GM23338 (cell line): Measurements from ENCODE around the gene PRPF40B. TPM values are rescaled to one million over a fixed set of nuclear protein-coding genes. Genes with fewer than 3 reads are reported as not detected.

Source experiments
- EZH2phosphoT487 ChIP-seq: fragments of 200-600 bp; sonication (generic); IDR thresholded peaks from one replicate; pipeline ENCODE4 v1.8.1; 2018; ENCODE audit warnings: antibody characterized with exemption; ENCODE audit not compliant: unreplicated experiment
- JUNB ChIP-seq: IDR thresholded peaks from one replicate; pipeline ENCODE4 v1.6.1; 2016; ENCODE audit warnings: antibody characterized with exemption; ENCODE audit not compliant: unreplicated experiment
- NANOG ChIP-seq: IDR thresholded peaks from 2 replicates; pipeline ENCODE4 v1.6.1; 2016; ENCODE audit warnings: antibody characterized with exemption, borderline replicate concordance
- POLR2AphosphoS5 ChIP-seq: IDR thresholded peaks from 2 replicates; pipeline ENCODE4 v1.6.1; 2016; ENCODE audit warnings: antibody characterized with exemption, low read depth
- STAT1 ChIP-seq: IDR thresholded peaks from one replicate; pipeline ENCODE4 v1.6.1; 2016; ENCODE audit warnings: antibody characterized with exemption; ENCODE audit not compliant: unreplicated experiment
- ZNF114 ChIP-seq: fragments of 250-450 bp; sonication (Bioruptor Pico); IDR thresholded peaks from 2 replicates; pipeline ENCODE4 v1.5.0; 2020; ENCODE audit warnings: mild to moderate bottlenecking, moderate library complexity
- polyA plus RNA-seq: library from polyadenylated mRNA; unstranded; fragments of >200 nt; fragmentation: Nextera tagmentation; extraction: Ambion mirVana; gene quantifications from 2 replicates; pipeline ENCODE4 v1.2.1, GENCODE V29; 2016
- total RNA-seq: library from RNA; depleted of rRNA; stranded (reverse); fragments of >200 nt; shearing (Covaris generic); gene quantifications from 2 replicates; pipeline ENCODE4 v1.2.3, GENCODE V29; 2014
- TF ChIP-seq, protein P1 (sequence below): fragments of 250-450 bp; sonication (Bioruptor Pico); IDR thresholded peaks from 2 replicates; pipeline ENCODE4 v1.5.0; 2020; ENCODE audit warnings: mild to moderate bottlenecking, moderate library complexity
- TF ChIP-seq, protein P2 (sequence below): IDR thresholded peaks from one replicate; pipeline ENCODE4 v1.6.1; 2018; ENCODE audit warnings: antibody characterized with exemption; ENCODE audit not compliant: unreplicated experiment
- TF ChIP-seq, protein P3 (sequence below), 2 experiments: fragments of 200-600 bp in 1 of 2; sonication (generic) in 1 of 2; conservative IDR thresholded peaks; 2 replicates each; pipeline versions ENCODE4 v1.5.1 to v1.6.1; 2016 to 2017; ENCODE audit warnings: antibody characterized with exemption in 2 of 2, low read depth in 2 of 2, mild to moderate bottlenecking in 2 of 2, moderate library complexity in 1 of 2
- TF ChIP-seq, protein P4 (sequence below): IDR thresholded peaks from 2 replicates; pipeline ENCODE4 v1.6.1; 2016; ENCODE audit warnings: antibody characterized with exemption

The PRPF40B gene
- total and polyA plus RNA-seq, 2 experiments from 2014 or later = 17.9 to 19.0 TPM

DNA sequence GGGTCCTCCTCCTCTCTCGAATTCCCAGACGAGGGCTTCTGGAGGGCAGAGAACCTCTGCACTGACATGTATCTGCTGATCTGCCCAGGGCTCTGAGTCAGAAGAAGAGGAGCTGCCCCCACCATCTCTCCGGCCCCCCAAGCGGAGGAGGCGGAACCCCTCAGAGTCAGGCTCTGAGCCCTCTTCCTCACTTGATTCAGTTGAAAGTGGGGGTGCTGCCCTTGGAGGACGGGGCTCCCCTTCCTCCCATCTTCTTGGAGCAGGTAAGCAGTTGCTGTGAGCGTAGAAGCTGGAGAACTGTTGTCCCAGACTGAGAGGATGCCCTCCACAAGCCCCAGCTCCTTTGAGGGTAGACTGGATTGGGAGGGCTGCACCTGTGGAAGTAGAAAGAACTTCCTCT lies 19.8 kb downstream of the PRPF40B start (continued):
- TF ChIP-seq, protein P1, sequence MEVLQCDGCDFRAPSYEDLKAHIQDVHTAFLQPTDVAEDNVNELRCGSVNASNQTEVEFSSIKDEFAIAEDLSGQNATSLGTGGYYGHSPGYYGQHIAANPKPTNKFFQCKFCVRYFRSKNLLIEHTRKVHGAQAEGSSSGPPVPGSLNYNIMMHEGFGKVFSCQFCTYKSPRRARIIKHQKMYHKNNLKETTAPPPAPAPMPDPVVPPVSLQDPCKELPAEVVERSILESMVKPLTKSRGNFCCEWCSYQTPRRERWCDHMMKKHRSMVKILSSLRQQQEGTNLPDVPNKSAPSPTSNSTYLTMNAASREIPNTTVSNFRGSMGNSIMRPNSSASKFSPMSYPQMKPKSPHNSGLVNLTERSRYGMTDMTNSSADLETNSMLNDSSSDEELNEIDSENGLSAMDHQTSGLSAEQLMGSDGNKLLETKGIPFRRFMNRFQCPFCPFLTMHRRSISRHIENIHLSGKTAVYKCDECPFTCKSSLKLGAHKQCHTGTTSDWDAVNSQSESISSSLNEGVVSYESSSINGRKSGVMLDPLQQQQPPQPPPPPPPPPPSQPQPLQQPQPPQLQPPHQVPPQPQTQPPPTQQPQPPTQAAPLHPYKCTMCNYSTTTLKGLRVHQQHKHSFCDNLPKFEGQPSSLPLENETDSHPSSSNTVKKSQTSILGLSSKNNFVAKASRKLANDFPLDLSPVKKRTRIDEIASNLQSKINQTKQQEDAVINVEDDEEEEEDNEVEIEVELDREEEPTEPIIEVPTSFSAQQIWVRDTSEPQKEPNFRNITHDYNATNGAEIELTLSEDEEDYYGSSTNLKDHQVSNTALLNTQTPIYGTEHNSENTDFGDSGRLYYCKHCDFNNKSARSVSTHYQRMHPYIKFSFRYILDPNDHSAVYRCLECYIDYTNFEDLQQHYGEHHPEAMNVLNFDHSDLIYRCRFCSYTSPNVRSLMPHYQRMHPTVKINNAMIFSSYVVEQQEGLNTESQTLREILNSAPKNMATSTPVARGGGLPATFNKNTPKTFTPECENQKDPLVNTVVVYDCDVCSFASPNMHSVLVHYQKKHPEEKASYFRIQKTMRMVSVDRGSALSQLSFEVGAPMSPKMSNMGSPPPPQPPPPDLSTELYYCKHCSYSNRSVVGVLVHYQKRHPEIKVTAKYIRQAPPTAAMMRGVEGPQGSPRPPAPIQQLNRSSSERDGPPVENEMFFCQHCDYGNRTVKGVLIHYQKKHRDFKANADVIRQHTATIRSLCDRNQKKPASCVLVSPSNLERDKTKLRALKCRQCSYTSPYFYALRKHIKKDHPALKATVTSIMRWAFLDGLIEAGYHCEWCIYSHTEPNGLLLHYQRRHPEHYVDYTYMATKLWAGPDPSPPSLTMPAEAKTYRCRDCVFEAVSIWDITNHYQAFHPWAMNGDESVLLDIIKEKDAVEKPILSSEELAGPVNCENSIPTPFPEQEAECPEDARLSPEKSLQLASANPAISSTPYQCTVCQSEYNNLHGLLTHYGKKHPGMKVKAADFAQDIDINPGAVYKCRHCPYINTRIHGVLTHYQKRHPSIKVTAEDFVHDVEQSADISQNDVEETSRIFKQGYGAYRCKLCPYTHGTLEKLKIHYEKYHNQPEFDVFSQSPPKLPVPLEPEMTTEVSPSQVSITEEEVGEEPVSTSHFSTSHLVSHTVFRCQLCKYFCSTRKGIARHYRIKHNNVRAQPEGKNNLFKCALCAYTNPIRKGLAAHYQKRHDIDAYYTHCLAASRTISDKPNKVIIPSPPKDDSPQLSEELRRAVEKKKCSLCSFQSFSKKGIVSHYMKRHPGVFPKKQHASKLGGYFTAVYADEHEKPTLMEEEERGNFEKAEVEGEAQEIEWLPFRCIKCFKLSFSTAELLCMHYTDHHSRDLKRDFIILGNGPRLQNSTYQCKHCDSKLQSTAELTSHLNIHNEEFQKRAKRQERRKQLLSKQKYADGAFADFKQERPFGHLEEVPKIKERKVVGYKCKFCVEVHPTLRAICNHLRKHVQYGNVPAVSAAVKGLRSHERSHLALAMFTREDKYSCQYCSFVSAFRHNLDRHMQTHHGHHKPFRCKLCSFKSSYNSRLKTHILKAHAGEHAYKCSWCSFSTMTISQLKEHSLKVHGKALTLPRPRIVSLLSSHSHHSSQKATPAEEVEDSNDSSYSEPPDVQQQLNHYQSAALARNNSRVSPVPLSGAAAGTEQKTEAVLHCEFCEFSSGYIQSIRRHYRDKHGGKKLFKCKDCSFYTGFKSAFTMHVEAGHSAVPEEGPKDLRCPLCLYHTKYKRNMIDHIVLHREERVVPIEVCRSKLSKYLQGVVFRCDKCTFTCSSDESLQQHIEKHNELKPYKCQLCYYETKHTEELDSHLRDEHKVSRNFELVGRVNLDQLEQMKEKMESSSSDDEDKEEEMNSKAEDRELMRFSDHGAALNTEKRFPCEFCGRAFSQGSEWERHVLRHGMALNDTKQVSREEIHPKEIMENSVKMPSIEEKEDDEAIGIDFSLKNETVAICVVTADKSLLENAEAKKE (CRISPR knock-in tag) = no peak
- TF ChIP-seq, protein P2, sequence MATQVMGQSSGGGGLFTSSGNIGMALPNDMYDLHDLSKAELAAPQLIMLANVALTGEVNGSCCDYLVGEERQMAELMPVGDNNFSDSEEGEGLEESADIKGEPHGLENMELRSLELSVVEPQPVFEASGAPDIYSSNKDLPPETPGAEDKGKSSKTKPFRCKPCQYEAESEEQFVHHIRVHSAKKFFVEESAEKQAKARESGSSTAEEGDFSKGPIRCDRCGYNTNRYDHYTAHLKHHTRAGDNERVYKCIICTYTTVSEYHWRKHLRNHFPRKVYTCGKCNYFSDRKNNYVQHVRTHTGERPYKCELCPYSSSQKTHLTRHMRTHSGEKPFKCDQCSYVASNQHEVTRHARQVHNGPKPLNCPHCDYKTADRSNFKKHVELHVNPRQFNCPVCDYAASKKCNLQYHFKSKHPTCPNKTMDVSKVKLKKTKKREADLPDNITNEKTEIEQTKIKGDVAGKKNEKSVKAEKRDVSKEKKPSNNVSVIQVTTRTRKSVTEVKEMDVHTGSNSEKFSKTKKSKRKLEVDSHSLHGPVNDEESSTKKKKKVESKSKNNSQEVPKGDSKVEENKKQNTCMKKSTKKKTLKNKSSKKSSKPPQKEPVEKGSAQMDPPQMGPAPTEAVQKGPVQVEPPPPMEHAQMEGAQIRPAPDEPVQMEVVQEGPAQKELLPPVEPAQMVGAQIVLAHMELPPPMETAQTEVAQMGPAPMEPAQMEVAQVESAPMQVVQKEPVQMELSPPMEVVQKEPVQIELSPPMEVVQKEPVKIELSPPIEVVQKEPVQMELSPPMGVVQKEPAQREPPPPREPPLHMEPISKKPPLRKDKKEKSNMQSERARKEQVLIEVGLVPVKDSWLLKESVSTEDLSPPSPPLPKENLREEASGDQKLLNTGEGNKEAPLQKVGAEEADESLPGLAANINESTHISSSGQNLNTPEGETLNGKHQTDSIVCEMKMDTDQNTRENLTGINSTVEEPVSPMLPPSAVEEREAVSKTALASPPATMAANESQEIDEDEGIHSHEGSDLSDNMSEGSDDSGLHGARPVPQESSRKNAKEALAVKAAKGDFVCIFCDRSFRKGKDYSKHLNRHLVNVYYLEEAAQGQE = no peak
- no peak for TF ChIP-seq NANOG
- no peak for TF ChIP-seq ZNF114 (CRISPR knock-in tag)
- TF ChIP-seq STAT1 = no peak
- no peak for TF ChIP-seq POLR2AphosphoS5
- no peak for TF ChIP-seq EZH2phosphoT487
- TF ChIP-seq JUNB = no peak
- TF ChIP-seq, protein P3, sequence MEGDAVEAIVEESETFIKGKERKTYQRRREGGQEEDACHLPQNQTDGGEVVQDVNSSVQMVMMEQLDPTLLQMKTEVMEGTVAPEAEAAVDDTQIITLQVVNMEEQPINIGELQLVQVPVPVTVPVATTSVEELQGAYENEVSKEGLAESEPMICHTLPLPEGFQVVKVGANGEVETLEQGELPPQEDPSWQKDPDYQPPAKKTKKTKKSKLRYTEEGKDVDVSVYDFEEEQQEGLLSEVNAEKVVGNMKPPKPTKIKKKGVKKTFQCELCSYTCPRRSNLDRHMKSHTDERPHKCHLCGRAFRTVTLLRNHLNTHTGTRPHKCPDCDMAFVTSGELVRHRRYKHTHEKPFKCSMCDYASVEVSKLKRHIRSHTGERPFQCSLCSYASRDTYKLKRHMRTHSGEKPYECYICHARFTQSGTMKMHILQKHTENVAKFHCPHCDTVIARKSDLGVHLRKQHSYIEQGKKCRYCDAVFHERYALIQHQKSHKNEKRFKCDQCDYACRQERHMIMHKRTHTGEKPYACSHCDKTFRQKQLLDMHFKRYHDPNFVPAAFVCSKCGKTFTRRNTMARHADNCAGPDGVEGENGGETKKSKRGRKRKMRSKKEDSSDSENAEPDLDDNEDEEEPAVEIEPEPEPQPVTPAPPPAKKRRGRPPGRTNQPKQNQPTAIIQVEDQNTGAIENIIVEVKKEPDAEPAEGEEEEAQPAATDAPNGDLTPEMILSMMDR (conservative IDR thresholded peaks at IDR 0.05; ENCODE audit: low read depth in 2 of 2) = no peak
- TF ChIP-seq, protein P4, sequence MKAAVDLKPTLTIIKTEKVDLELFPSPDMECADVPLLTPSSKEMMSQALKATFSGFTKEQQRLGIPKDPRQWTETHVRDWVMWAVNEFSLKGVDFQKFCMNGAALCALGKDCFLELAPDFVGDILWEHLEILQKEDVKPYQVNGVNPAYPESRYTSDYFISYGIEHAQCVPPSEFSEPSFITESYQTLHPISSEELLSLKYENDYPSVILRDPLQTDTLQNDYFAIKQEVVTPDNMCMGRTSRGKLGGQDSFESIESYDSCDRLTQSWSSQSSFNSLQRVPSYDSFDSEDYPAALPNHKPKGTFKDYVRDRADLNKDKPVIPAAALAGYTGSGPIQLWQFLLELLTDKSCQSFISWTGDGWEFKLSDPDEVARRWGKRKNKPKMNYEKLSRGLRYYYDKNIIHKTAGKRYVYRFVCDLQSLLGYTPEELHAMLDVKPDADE = no peak
